Nephron progenitor cell (in vitro differentiated cells): ENCODE measurements around the gene TMEM200B.

ENCODE experiments used
- DNase-seq: peaks from one replicate; pipeline ENCODE4 v3.0.0; 2021
- H3K27ac Mint-ChIP-seq: 2 replicates; pipeline ENCODE4 v1.8.0; 2021; ENCODE audit warnings: mild to moderate bottlenecking, moderate library complexity, mixed read lengths
- H3K27me3 Mint-ChIP-seq: 2 replicates; pipeline ENCODE4 v1.8.0; 2021; ENCODE audit warnings: mild to moderate bottlenecking, low read depth, mixed read lengths; ENCODE audit not compliant: poor library complexity
- H3K36me3 Mint-ChIP-seq: 2 replicates; pipeline ENCODE4 v1.8.0; 2021; ENCODE audit warnings: low read depth, mixed read lengths
- H3K4me1 Mint-ChIP-seq: 2 replicates; pipeline ENCODE4 v1.8.0; 2021; ENCODE audit warnings: mixed read lengths
- H3K4me3 Mint-ChIP-seq: 2 replicates; pipeline ENCODE4 v1.8.0; 2021; ENCODE audit warnings: mild to moderate bottlenecking, moderate library complexity, mixed read lengths
- H3K9me3 Mint-ChIP-seq: 2 replicates; pipeline ENCODE4 v1.8.0; 2021; ENCODE audit warnings: mild to moderate bottlenecking, moderate library complexity, mixed read lengths
- TF ChIP-seq, protein P1 (sequence below): fragments of 200-600 bp; sonication (generic); IDR thresholded peaks from 2 replicates; pipeline ENCODE4 v1.5.0; 2021; ENCODE audit warnings: antibody characterized with exemption

Gene TMEM200B

DNA sequence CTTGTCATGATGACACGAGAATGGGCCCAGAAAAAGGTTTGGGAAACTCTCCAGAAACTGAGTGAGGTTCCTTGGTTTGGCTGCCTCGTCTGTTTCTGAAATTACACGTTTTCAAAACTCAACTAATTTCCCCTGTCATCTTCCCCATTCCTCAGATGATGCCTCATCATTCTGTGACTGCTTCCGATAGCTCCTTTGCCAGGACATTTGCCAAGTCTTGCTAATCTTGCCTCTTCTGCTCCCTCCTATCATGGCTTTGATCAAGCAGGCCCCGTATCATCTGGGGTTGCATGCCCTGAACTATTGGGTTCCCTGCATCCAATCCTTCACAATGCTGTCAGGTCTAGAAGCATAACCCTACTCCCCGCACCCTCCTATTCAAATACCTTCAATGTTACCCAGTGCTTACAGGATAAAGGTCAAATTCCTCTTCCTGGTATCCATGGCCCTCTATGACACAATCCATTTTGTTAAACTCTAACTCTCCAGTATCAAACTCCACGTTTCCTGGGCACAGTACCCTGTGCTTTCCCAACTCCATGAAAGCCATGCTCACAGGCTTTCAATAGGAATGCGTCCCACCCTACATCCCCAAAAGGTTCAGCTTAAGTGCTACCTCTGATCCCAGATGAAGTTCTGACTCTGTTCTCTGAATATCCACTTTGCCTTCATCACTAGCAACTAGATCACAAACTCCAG, 22.2 kb upstream of the TMEM200B start:
- TF ChIP-seq, protein P1, sequence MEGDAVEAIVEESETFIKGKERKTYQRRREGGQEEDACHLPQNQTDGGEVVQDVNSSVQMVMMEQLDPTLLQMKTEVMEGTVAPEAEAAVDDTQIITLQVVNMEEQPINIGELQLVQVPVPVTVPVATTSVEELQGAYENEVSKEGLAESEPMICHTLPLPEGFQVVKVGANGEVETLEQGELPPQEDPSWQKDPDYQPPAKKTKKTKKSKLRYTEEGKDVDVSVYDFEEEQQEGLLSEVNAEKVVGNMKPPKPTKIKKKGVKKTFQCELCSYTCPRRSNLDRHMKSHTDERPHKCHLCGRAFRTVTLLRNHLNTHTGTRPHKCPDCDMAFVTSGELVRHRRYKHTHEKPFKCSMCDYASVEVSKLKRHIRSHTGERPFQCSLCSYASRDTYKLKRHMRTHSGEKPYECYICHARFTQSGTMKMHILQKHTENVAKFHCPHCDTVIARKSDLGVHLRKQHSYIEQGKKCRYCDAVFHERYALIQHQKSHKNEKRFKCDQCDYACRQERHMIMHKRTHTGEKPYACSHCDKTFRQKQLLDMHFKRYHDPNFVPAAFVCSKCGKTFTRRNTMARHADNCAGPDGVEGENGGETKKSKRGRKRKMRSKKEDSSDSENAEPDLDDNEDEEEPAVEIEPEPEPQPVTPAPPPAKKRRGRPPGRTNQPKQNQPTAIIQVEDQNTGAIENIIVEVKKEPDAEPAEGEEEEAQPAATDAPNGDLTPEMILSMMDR, result no peak
- H3K27me3 Mint-ChIP-seq, result no peaks in the 10 kb centered on the region
- H3K36me3 Mint-ChIP-seq, result peaks cover 83% of the 10 kb centered on the region
- H3K27ac Mint-ChIP-seq, result peak overlapping the region; percentile 82
- no peaks in the 10 kb centered on the region for H3K4me1 Mint-ChIP-seq
- H3K4me3 Mint-ChIP-seq, result no peak overlapping the region
- DNase-seq, result no peak
- no peaks in the 10 kb centered on the region for H3K9me3 Mint-ChIP-seq

DNA sequence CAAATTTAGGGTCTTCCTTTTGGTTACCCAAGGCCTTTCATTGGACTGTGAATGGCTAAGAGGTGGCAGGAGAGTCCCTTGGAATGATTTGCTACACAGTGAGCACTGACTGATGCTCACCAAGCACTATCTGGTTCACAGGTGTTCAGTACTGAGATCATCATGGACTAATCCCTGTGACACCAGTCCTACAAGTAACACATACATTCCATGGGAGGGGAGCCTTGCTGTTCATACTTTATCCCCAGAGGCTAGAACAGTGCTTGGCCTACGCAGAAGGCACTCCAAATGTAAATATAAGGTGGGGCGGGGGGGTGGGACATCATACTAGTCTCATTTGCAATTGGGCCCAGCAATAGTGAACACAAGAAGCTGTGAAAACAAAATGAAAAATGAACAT, 20.5 kb upstream of the TMEM200B start:
- peaks cover 66% of the 10 kb centered on the region for H3K36me3 Mint-ChIP-seq
- no peaks in the 10 kb centered on the region for H3K27me3 Mint-ChIP-seq
- TF ChIP-seq, protein P1, result no peak
- no peaks in the 10 kb centered on the region for H3K4me1 Mint-ChIP-seq
- H3K9me3 Mint-ChIP-seq, result no peaks in the 10 kb centered on the region
- H3K4me3 Mint-ChIP-seq, result no peak overlapping the region
- H3K27ac Mint-ChIP-seq, result no peak overlapping the region
- no peak for DNase-seq

DNA sequence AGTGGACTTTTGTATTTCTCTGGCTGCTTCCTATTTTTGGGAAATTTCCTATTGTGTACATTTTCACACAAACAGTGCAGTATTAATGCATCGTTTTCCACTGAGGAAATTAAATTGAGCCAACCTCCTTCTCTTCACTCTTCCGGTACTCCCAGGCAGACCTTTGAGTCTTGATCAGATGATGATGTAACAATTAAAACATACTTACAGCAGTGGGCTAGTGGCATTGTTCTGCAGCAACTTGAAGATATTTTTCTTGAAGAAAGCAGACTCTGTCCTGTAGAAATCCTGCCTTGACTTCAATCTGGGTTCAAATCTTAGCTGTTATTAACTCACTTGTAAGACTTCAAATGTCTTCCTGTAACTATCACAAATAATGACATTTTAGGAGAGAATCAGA, 19.0 kb upstream of the TMEM200B start:
- Mint-ChIP-seq H3K4me1 (no peaks in the 10 kb centered on the region), H3K27ac (peak overlapping the region; percentile 27), H3K36me3 (peaks cover 51% of the 10 kb centered on the region), H3K4me3 (no peak overlapping the region), H3K27me3 (no peaks in the 10 kb centered on the region), H3K9me3 (peaks cover 4% of the 10 kb centered on the region)
- TF ChIP-seq, protein P1, result no peak
- no peak for DNase-seq

DNA sequence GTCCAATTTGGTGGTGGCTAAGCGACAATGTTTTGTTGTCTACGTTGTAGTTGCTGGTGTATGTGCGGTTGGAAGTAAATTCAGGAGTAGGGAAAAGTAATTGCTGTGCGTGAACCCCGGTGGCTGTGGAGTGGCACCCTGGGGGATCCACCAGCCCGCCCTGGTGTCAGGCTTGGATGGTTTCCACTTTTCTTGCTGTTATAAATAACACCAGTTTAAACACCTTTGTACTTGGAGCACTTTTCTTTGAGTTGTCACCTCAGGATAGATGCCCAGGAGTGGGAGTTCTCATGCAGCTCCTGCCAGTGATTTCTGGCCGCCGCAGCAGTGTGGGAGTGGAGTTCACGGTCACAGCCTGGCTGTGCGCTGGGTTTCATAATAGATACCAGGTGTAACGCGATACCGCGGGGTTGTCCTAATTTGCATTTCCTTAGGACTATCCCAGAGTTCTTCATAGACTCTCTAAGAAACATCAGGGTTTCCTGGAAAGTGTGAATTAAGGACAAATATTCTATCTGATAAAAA, 12.8 kb upstream of the TMEM200B start:
- H3K27me3 Mint-ChIP-seq, result peaks cover 8% of the 10 kb centered on the region
- H3K4me1 Mint-ChIP-seq, result peaks cover 30% of the 10 kb centered on the region
- H3K27ac Mint-ChIP-seq, result no peak overlapping the region
- TF ChIP-seq, protein P1, result no peak
- no peak overlapping the region for H3K4me3 Mint-ChIP-seq
- H3K36me3 Mint-ChIP-seq, result no peaks in the 10 kb centered on the region
- peaks cover 7% of the 10 kb centered on the region for H3K9me3 Mint-ChIP-seq
- DNase-seq, result peak; percentile 52

DNA sequence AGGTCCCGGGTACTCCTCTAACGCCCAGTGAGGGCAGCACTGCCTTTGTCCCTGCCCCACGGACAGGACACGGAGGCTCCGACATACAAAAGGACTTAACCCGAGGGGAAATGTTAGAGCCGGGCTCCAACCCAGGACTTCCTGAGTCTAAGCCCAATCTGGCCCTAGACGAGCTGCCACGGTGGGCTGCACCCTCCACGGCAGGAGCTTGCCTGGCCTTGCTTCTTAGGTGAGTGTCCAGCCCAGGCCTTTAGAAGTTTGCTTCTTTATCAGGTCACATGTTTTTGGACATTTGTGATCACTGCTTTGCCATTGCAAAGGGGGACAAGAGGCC, 11.0 kb upstream of the TMEM200B start:
- Mint-ChIP-seq H3K4me3 (no peak overlapping the region), H3K27me3 (peaks cover 13% of the 10 kb centered on the region), H3K27ac (no peak overlapping the region), H3K36me3 (no peaks in the 10 kb centered on the region), H3K4me1 (peaks cover 36% of the 10 kb centered on the region), H3K9me3 (peaks cover 7% of the 10 kb centered on the region)
- TF ChIP-seq, protein P1, result no peak
- DNase-seq, result no peak
